Measurements from ENCODE around the gene RBM38. TPM values are rescaled to one million over a fixed set of nuclear protein-coding genes. Genes with fewer than 3 reads are reported as not detected.

The RBM38 gene
- total and polyA plus RNA-seq, 2 donors from 2014 or later: 16.8 to 18.0 TPM

GRCh38 chr20:57381596-57382503 is 9.3 kb upstream of the RBM38 start:
- no peaks in the 10 kb centered on the region for H3K27me3 ChIP-seq (ENCODE audit: control insufficient read depth, insufficient read depth, low read length)
- H3K9me3 ChIP-seq (ENCODE audit: control insufficient read depth in 2 of 3, insufficient read depth in 1 of 3, low read length in 3 of 3): no peaks in the 10 kb centered on the region
- H3K36me3 ChIP-seq (ENCODE audit: control insufficient read depth in 2 of 3, insufficient read depth in 3 of 3, low read length in 3 of 3): peaks cover 0 to 12% (median 3%) of the 10 kb centered on the region in 3 donors
- H3K9ac ChIP-seq (ENCODE audit: low read length in 3 of 3): no peak overlapping the region
- intact Hi-C loops (cut with DNase I): loop anchor here (5.0 kb wide), 1 partner anchor 120 kb away; no protein-coding TSS in a partner anchor
- FAIRE-seq: no peak
- peak; percentile 96 for TF ChIP-seq CTCF (IDR thresholded peaks at IDR 0.05; ENCODE audit: borderline replicate concordance, extremely low read depth, insufficient read depth)
- no peak overlapping the region for H3K4me3 ChIP-seq (ENCODE audit: low read length in 3 of 3)
- no peaks in the 10 kb centered on the region for H3K4me1 ChIP-seq (ENCODE audit: control insufficient read depth in 2 of 3, insufficient read depth in 2 of 3, low read depth in 1 of 3, low read length in 3 of 3)
- DNase-seq: peak; percentile 85 to 90 (median 86)
- H3K27ac ChIP-seq (ENCODE audit: low read depth in 2 of 2, low read length in 2 of 2): no peak overlapping the region

GRCh38 chr20:57382516-57382915 is 8.7 kb upstream of the RBM38 start:
- FAIRE-seq (no peak), DNase-seq (no peak)
- H3K36me3 ChIP-seq (ENCODE audit: control insufficient read depth in 2 of 3, insufficient read depth in 3 of 3, low read length in 3 of 3): peaks cover 0 to 10% (median 3%) of the 10 kb centered on the region in 3 donors
- H3K9me3 ChIP-seq (ENCODE audit: control insufficient read depth in 2 of 3, insufficient read depth in 1 of 3, low read length in 3 of 3): no peaks in the 10 kb centered on the region
- H3K27me3 ChIP-seq (ENCODE audit: control insufficient read depth, insufficient read depth, low read length): no peaks in the 10 kb centered on the region
- H3K4me3 ChIP-seq (ENCODE audit: low read length in 3 of 3): no peak overlapping the region
- intact Hi-C loops (cut with DNase I): loop anchor here (5.0 kb wide), 1 partner anchor 120 kb away; no protein-coding TSS in a partner anchor
- no peak overlapping the region for H3K9ac ChIP-seq (ENCODE audit: low read length in 3 of 3)
- H3K4me1 ChIP-seq (ENCODE audit: control insufficient read depth in 2 of 3, insufficient read depth in 2 of 3, low read depth in 1 of 3, low read length in 3 of 3): no peaks in the 10 kb centered on the region
- no peak for TF ChIP-seq CTCF (IDR thresholded peaks at IDR 0.05; ENCODE audit: borderline replicate concordance, extremely low read depth, insufficient read depth)
- H3K27ac ChIP-seq (ENCODE audit: low read depth in 2 of 2, low read length in 2 of 2): no peak overlapping the region

DNA sequence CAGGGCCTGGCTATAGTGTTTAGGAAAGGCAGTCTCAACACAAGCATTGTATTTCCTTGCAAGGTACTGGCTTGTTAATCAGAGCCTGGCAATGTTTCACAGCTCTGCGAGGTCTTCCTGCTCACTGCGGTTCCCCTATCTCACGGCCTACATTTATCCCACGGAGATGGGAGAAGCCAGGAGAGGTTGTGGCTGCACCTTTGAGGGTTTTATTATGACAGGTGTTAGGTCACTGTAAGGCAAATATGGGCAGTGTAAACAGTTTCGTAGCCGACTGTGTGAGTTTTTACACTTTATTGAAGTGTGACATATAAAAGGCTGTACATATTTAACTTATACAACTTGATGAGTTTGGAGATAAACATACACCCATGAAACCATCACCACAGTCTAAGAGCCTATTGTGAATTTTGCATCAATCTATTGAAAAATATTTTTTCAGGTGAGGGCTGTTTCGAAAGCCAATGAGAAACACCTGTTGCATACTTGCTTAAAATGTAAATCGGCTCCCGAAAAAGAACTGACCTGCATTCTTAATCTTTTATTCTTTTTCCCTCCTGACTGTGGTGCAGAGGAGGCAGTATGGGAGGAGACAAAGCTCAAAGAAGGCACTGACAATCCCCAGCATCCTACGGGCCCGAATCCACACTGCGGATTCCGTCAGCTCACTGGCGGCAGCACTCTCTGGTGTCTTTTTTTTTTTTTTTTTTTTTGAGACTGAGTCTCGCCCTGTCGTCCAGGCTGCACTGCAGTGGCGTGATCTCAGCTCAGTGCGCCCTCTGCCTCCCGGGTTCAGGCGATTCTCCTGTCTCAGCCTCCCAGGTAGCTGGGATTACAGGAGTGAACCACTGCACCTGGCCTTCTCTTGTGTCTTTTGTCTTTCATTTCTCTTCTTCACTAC is 7.5 kb upstream of the RBM38 start:
- no peaks in the 10 kb centered on the region for H3K9me3 ChIP-seq (ENCODE audit: control insufficient read depth in 2 of 3, insufficient read depth in 1 of 3, low read length in 3 of 3)
- FAIRE-seq (no peak), DNase-seq (peak in 2 of 5 donors; percentile 31 to 40)
- no peaks in the 10 kb centered on the region for H3K4me1 ChIP-seq (ENCODE audit: control insufficient read depth in 2 of 3, insufficient read depth in 2 of 3, low read depth in 1 of 3, low read length in 3 of 3)
- H3K9ac ChIP-seq (ENCODE audit: low read length in 3 of 3): no peak overlapping the region
- H3K36me3 ChIP-seq (ENCODE audit: control insufficient read depth in 2 of 3, insufficient read depth in 3 of 3, low read length in 3 of 3): peaks cover 0 to 2% (median 0%) of the 10 kb centered on the region in 3 donors
- TF ChIP-seq CTCF (IDR thresholded peaks at IDR 0.05; ENCODE audit: borderline replicate concordance, extremely low read depth, insufficient read depth): no peak
- H3K27ac ChIP-seq (ENCODE audit: low read depth in 2 of 2, low read length in 2 of 2): no peak overlapping the region
- H3K27me3 ChIP-seq (ENCODE audit: control insufficient read depth, insufficient read depth, low read length): no peaks in the 10 kb centered on the region
- no peak overlapping the region for H3K4me3 ChIP-seq (ENCODE audit: low read length in 3 of 3)
- intact Hi-C loops (cut with DNase I): loop anchor here (5.0 kb wide), 1 partner anchor 119 kb away; no protein-coding TSS in a partner anchor

Data from kidney (tissue), 14 donors.